ENCODE data around the gene DPF3.

DNA sequence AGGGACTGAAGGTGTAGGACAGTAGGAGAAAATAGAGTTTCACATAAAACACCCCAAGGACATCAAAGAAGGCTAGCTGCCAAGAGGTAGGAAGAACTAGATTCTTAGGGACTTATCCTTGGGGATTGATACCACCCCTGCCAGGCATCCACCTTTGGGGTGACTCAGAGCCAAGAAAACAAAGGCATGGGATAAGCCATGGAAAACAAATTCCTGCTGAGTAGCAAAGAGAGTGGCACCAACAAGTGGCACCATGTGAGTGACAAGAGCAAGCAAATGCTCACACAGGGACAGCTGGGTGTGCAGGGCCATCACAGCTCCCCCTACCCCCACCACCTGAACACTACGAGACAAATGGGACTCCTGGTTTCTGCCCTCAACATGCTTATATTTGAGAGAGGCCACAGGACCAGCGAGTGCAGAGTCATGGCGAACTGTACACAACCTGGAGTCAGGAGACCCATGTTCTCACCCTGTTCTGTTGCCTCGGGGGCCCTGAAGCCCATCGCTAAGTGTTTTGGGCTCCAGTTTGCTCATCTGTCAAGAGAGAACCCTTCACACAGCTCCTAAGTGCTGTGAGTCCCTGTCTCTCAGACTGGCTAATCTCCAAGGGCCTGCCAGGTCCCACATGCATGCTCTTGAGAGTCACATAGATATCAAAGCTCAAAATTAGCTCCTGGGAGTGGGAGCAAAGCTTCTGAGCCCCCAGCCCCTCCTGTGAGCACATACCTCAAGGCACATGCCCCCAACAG is 91.9 kb downstream of the DPF3 start:
- TF ChIP-seq CTCF (conservative IDR thresholded peaks at IDR 0.05) (no peak), EZH2 (IDR thresholded peaks at IDR 0.05; ENCODE audit: low read depth) (no peak)
